Kidney (tissue), 14 donors: ENCODE results near the gene SPARC. TPM values are rescaled to one million over a fixed set of nuclear protein-coding genes. Genes with fewer than 3 reads are reported as not detected.

Experiments used
- DNase-seq, 5 donors: peaks; one replicate each; pipeline ENCODE4 v3.0.0-alpha.2; 2013 to 2020
- FAIRE-seq: peaks from 2 replicates; lab custom pipeline; 2012; peaks lifted over from hg19 to GRCh38; lab: Jason Lieb, UNC
- H3K27ac ChIP-seq, 2 donors: one replicate each; pipeline ENCODE4 v1.7.0; 2013; ENCODE audit warnings: low read depth in 2 of 2, low read length in 2 of 2, inconsistent platforms in 1 of 2
- H3K27me3 ChIP-seq: one replicate; pipeline ENCODE4 v1.7.1; 2013; ENCODE audit warnings: low read length, inconsistent platforms; ENCODE audit not compliant: control insufficient read depth, insufficient read depth
- H3K36me3 ChIP-seq, 3 donors: one replicate each; pipeline versions ENCODE4 v1.7.0 to v1.7.1; 2013; ENCODE audit warnings: low read length in 3 of 3, control low read depth in 1 of 3, inconsistent platforms in 1 of 3; ENCODE audit not compliant: insufficient read depth in 3 of 3, control insufficient read depth in 2 of 3
- H3K4me1 ChIP-seq, 3 donors: one replicate each; pipeline versions ENCODE4 v1.7.0 to v1.7.1; 2013; ENCODE audit warnings: low read length in 3 of 3, inconsistent platforms in 1 of 3, low read depth in 1 of 3; ENCODE audit not compliant: control insufficient read depth in 2 of 3, insufficient read depth in 2 of 3
- H3K4me3 ChIP-seq, 3 donors: one replicate each; pipeline versions ENCODE4 v1.7.0 to v1.8.1; 2013; ENCODE audit warnings: low read length in 3 of 3, control low read depth in 1 of 3, inconsistent platforms in 1 of 3
- H3K9ac ChIP-seq, 3 donors: one replicate each; pipeline versions ENCODE4 v1.7.0 to v1.7.1; 2013; ENCODE audit warnings: low read length in 3 of 3, control low read depth in 1 of 3, inconsistent platforms in 1 of 3
- H3K9me3 ChIP-seq, 3 donors: one replicate each; pipeline versions ENCODE4 v1.7.0 to v1.7.1; 2013; ENCODE audit warnings: low read length in 3 of 3, control low read depth in 1 of 3, inconsistent platforms in 1 of 3; ENCODE audit not compliant: control insufficient read depth in 2 of 3, insufficient read depth in 1 of 3
- CTCF ChIP-seq: IDR thresholded peaks from 3 replicates; pipeline ENCODE4 v1.5.1; 2012; ENCODE audit warnings: mild to moderate bottlenecking, moderate library complexity, borderline replicate concordance; ENCODE audit not compliant: insufficient read depth; ENCODE audit errors: extremely low read depth
- intact Hi-C: fragments of 100-400 bp; cut with DNase I; formaldehyde crosslinking; loops from one replicate; pipeline ENCODE4 v1.11.1; 2022
- polyA plus RNA-seq: library from polyadenylated mRNA; stranded (reverse); fragments of 350-450 nt; fragmentation: Illumina TruSeq; extraction: RNeasy Lipid Tissue Mini Kit (QIAGEN cat#74804); gene quantifications from one replicate; pipeline ENCODE4 v1.2.3, GENCODE V29; 2014; ENCODE audit warnings: low read depth, low replicate concordance; ENCODE audit not compliant: insufficient read depth
- total RNA-seq: library from RNA; stranded (reverse); fragmentation: NEBNext Ultra II Directional; extraction: Animal tissue kit (Norgen Biotek cat#: 25700); gene quantifications from one replicate; pipeline ENCODE4 v1.2.1, GENCODE V29; 2021
- donor health status: control.
- donor health status: control.
- donor health status: control.
- donor health status: control.
- donor health status: control.
- donor health status: DM: yes; HTN: yes; CAD: no.
- donor health status: Normal renal cell carcinoma (clear cell type).

The SPARC gene
- total and polyA plus RNA-seq, 2 donors from 2014 or later, result 581 to 637 TPM

GRCh38 chr5:151673421-151673820 lies 13.3 kb downstream of the SPARC start:
- no peak for TF ChIP-seq CTCF
- Histone ChIP-seq H3K9me3 (no peaks in the 10 kb centered on the region), H3K27ac (no peak overlapping the region), H3K4me3 (no peak overlapping the region), H3K4me1 (peaks cover 4 to 53% (median 35%) of the 10 kb centered on the region in 3 donors), H3K36me3 (peaks cover 10 to 59% (median 34%) of the 10 kb centered on the region in 3 donors), H3K9ac (no peak overlapping the region), H3K27me3 (no peaks in the 10 kb centered on the region)
- intact Hi-C loops, result no loop called here
- DNase-seq, result no peak
- no peak for FAIRE-seq

GRCh38 chr5:151672516-151672915 lies 14.2 kb downstream of the SPARC start:
- Histone ChIP-seq H3K4me3 (no peak overlapping the region), H3K9ac (peak overlapping the region in 1 of 3 donors; percentile 34), H3K27ac (peak overlapping the region; percentile 48 to 91), H3K27me3 (no peaks in the 10 kb centered on the region), H3K36me3 (peaks cover 10 to 60% (median 36%) of the 10 kb centered on the region in 3 donors), H3K4me1 (peaks cover 4 to 53% (median 28%) of the 10 kb centered on the region in 3 donors), H3K9me3 (no peaks in the 10 kb centered on the region)
- DNase-seq, result no peak
- intact Hi-C loops, result no loop called here
- no peak for TF ChIP-seq CTCF
- no peak for FAIRE-seq

GRCh38 chr5:151671950-151672349 lies 14.8 kb downstream of the SPARC start:
- H3K4me1 ChIP-seq, result peaks cover under 1 to 47% (median 28%) of the 10 kb centered on the region in 3 donors
- no peak overlapping the region for H3K9ac ChIP-seq
- FAIRE-seq, result no peak
- DNase-seq, result no peak
- intact Hi-C loops, result no loop called here
- no peaks in the 10 kb centered on the region for H3K9me3 ChIP-seq
- H3K4me3 ChIP-seq, result no peak overlapping the region
- H3K27ac ChIP-seq, result peak overlapping the region; percentile 79 to 91
- H3K36me3 ChIP-seq, result peaks cover 10 to 60% (median 36%) of the 10 kb centered on the region in 3 donors
- no peak for TF ChIP-seq CTCF
- no peaks in the 10 kb centered on the region for H3K27me3 ChIP-seq

GRCh38 chr5:151670953-151671636 lies 15.6 kb downstream of the SPARC start:
- H3K9ac ChIP-seq, result no peak overlapping the region
- no peak for TF ChIP-seq CTCF
- H3K27ac ChIP-seq, result peak overlapping the region; percentile 79 to 91
- H3K4me1 ChIP-seq, result peaks cover 0 to 47% (median 28%) of the 10 kb centered on the region in 3 donors
- no peaks in the 10 kb centered on the region for H3K9me3 ChIP-seq
- no peak for DNase-seq
- intact Hi-C loops, result no loop called here
- H3K27me3 ChIP-seq, result no peaks in the 10 kb centered on the region
- H3K4me3 ChIP-seq, result no peak overlapping the region
- no peak for FAIRE-seq
- H3K36me3 ChIP-seq, result peaks cover 10 to 62% (median 36%) of the 10 kb centered on the region in 3 donors
